NCI-H748 treated with DMSO at 0.1 percent for 48 hours (cell line): ENCODE results near the gene MAF.

ENCODE experiments used
- DNase-seq: peaks from one replicate; lab custom pipeline; 2025; lab: John Stamatoyannopoulos, UW

MAF gene

GRCh38 chr16:79589601-79590102 is 10.9 kb downstream of the MAF start:
- no peak for DNase-seq

- no peak for DNase-seq
Observed at GRCh38 chr16:79587897-79588296, 12.6 kb downstream of the MAF start.

- no peak for DNase-seq
Observed at GRCh38 chr16:79587296-79587695, 13.2 kb downstream of the MAF start.

GRCh38 chr16:79582789-79583188 is 17.7 kb downstream of the MAF start:
- DNase-seq, result no peak

- DNase-seq, result no peak
Observed at GRCh38 chr16:79580453-79581191, 19.9 kb downstream of the MAF start.

- DNase-seq, result no peak
Observed at GRCh38 chr16:79576602-79577001, 23.9 kb downstream of the MAF start.

- no peak for DNase-seq
Observed at GRCh38 chr16:79573884-79574283, 26.7 kb downstream of the MAF start.

- DNase-seq, result no peak
Observed at GRCh38 chr16:79573071-79573470, 27.5 kb downstream of the MAF start.

GRCh38 chr16:79571903-79572535 is 28.5 kb downstream of the MAF start:
- no peak for DNase-seq

- DNase-seq, result no peak
Observed at GRCh38 chr16:79571065-79571902, 29.3 kb downstream of the MAF start.

GRCh38 chr16:79564671-79565107 is 35.8 kb downstream of the MAF start:
- DNase-seq, result no peak

GRCh38 chr16:79563921-79564320 is 36.6 kb downstream of the MAF start:
- no peak for DNase-seq

- DNase-seq, result no peak
Observed at GRCh38 chr16:79562166-79562823, 38.2 kb downstream of the MAF start.

GRCh38 chr16:79561729-79562128 is 38.8 kb downstream of the MAF start:
- no peak for DNase-seq

GRCh38 chr16:79560923-79561322 is 39.6 kb downstream of the MAF start:
- DNase-seq, result no peak

- no peak for DNase-seq
Observed at GRCh38 chr16:79560318-79560717, 40.2 kb downstream of the MAF start.

- DNase-seq, result no peak
Observed at GRCh38 chr16:79559532-79559931, 41.0 kb downstream of the MAF start.

GRCh38 chr16:79557421-79557820 is 43.1 kb downstream of the MAF start:
- DNase-seq, result no peak

GRCh38 chr16:79554912-79555311 is 45.6 kb downstream of the MAF start:
- no peak for DNase-seq

- DNase-seq, result no peak
Observed at GRCh38 chr16:79550373-79550772, 50.2 kb downstream of the MAF start.

GRCh38 chr16:79547085-79547484 is 53.5 kb downstream of the MAF start:
- DNase-seq, result no peak
